PFSK-1 (cell line): ENCODE results near the gene TTYH3.

Experiments used
- FOXP2 ChIP-seq: optimal IDR thresholded peaks from 2 replicates; pipeline ENCODE3; 2011; ENCODE audit warnings: borderline replicate concordance, control low read depth, inconsistent platforms; ENCODE audit not compliant: insufficient read depth; ENCODE audit errors: extremely low read length, extremely low read depth
- POLR2AphosphoS5 ChIP-seq: IDR thresholded peaks from 2 replicates; pipeline ENCODE4 v1.6.1; 2012; ENCODE audit warnings: low read depth, mild to moderate bottlenecking, control low read depth, low read length, moderate library complexity
- SIN3A ChIP-seq: IDR thresholded peaks from 2 replicates; pipeline ENCODE4 v1.6.1; 2012; ENCODE audit warnings: mild to moderate bottlenecking, low read length, moderate library complexity, borderline replicate concordance; ENCODE audit not compliant: insufficient read depth
- TAF1 ChIP-seq: IDR thresholded peaks from 2 replicates; pipeline ENCODE4 v1.6.1; 2012; ENCODE audit warnings: low read length, control low read depth, borderline replicate concordance; ENCODE audit not compliant: insufficient read depth
- TF ChIP-seq, protein P1 (sequence below), 2 experiments: IDR thresholded peaks; 2 replicates each; pipeline versions ENCODE4 v1.6.1 to v1.8.0; 2011 to 2012; ENCODE audit warnings: low read depth in 2 of 2, low read length in 2 of 2, control low read depth in 1 of 2, inconsistent platforms in 1 of 2, mild to moderate bottlenecking in 1 of 2, moderate library complexity in 1 of 2; ENCODE audit not compliant: insufficient read depth in 1 of 2

Gene TTYH3

DNA sequence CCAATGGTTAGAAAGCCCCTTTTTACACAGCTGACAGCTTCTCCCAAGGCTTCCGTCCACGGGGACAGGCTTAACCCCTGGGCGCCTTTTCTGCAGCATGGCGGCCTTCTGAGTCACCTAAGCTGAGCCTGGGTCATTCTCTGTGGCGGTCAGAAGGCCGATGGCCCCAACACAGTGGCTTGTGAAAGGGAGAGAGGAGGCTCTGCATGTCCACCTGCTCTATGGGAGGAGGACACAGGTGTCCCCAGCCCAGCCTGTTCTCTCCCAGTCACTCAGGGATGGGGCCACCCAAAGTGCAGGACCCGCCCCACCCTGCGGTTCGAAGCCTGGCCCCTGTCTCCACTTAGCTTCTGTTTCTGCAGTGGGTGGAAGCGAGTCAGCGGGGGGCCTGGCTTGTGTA is 20.4 kb upstream of the TTYH3 start:
- no peak for TF ChIP-seq POLR2AphosphoS5
- no peak for TF ChIP-seq TAF1
- TF ChIP-seq, protein P1, sequence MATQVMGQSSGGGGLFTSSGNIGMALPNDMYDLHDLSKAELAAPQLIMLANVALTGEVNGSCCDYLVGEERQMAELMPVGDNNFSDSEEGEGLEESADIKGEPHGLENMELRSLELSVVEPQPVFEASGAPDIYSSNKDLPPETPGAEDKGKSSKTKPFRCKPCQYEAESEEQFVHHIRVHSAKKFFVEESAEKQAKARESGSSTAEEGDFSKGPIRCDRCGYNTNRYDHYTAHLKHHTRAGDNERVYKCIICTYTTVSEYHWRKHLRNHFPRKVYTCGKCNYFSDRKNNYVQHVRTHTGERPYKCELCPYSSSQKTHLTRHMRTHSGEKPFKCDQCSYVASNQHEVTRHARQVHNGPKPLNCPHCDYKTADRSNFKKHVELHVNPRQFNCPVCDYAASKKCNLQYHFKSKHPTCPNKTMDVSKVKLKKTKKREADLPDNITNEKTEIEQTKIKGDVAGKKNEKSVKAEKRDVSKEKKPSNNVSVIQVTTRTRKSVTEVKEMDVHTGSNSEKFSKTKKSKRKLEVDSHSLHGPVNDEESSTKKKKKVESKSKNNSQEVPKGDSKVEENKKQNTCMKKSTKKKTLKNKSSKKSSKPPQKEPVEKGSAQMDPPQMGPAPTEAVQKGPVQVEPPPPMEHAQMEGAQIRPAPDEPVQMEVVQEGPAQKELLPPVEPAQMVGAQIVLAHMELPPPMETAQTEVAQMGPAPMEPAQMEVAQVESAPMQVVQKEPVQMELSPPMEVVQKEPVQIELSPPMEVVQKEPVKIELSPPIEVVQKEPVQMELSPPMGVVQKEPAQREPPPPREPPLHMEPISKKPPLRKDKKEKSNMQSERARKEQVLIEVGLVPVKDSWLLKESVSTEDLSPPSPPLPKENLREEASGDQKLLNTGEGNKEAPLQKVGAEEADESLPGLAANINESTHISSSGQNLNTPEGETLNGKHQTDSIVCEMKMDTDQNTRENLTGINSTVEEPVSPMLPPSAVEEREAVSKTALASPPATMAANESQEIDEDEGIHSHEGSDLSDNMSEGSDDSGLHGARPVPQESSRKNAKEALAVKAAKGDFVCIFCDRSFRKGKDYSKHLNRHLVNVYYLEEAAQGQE (IDR thresholded peaks at IDR 0.05; ENCODE audit: insufficient read depth in 1 of 2, low read depth in 2 of 2, low read length in 2 of 2) = no peak

- TF ChIP-seq, protein P1 (IDR thresholded peaks at IDR 0.05; ENCODE audit: insufficient read depth in 1 of 2, low read depth in 2 of 2, low read length in 2 of 2) = no peak
- TF ChIP-seq TAF1 (no peak), POLR2AphosphoS5 (no peak), SIN3A (no peak), FOXP2 (no peak)
Measured at GRCh38 chr7:2611922-2612321, 19.9 kb upstream of the TTYH3 start.

DNA sequence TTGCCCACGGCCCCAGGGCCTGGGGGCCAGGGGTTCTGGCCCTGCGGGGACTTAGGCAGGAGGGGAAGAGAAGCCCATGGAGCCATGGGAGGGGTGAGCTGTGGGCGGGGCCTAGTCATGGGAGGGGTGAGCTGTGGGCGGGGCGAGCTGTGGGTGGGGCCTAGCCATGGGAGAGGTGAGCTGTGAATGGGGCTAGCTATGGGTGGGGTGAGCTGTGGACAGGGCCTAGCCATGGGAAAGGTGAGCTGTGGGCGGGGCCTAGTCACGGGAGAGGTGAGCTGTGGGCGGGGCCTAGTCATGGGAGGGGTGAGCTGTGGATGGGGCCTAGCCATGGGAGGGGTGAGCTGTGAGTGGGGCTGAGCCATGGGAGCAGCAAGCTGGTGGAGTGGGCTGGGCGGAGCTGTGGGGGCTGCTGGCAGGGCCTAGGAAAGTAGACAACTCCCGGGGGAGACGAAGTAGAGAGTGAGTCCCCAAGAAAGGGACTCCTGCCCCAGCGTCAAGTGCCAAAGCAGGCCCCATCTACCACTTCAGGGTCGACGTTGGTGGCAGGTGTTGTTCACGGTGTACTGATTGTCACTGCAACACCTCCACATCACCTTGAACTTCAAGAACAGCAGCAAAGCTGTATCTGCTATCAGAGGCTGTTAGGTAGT is 19.2 kb upstream of the TTYH3 start:
- TF ChIP-seq FOXP2 (no peak), SIN3A (no peak), TAF1 (no peak), POLR2AphosphoS5 (no peak)
- TF ChIP-seq, protein P1 (IDR thresholded peaks at IDR 0.05; ENCODE audit: insufficient read depth in 1 of 2, low read depth in 2 of 2, low read length in 2 of 2) = no peak

DNA sequence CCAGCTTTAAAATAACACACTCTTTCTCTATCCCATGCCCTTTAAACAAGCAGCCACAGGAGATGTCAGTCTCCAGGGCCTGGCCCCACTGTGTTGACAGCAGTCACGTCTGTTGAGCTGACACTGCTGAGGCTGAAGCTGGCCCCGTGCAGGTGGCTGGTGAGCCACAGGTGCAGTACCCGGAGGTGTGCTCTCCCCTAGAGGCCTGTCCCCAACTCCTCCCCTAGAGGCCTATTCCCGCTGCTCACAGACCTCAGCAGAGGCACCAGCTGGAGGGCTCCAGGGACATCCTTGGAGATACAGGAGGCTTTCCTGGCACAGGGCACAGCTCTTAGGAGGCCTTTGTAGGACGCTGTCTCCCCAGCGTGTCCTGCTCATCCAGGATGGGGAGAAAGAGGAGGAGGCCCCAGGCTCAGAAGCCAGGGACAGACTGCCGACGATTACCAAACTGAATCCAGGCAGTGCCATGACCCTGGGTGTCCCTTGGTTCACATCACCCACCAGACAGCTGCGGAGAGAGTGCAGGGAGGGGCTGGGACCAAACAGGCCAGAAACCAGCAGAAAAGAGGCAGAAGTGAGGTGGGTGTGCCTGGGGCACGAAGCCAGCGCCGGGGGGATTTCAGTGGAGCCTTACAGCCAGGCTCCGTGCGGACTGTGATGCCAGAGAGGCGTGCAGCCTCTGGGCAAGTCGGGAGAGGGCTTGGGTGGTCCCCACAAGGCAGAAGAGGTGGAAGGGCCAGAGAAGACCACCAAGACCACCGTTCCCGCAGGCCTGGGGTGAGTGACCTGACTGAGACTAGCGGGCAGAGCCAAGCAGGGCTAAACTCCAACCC is 18.5 kb upstream of the TTYH3 start:
- no peak for TF ChIP-seq POLR2AphosphoS5
- no peak for TF ChIP-seq SIN3A
- no peak for TF ChIP-seq TAF1
- TF ChIP-seq, protein P1 (IDR thresholded peaks at IDR 0.05; ENCODE audit: insufficient read depth in 1 of 2, low read depth in 2 of 2, low read length in 2 of 2) = no peak
- TF ChIP-seq FOXP2 = no peak
